Stimulated activated CD8-positive, alpha-beta memory T cell treated with anti-CD3 and anti-CD28 coated beads, Interleukin-2, amount 100 ng/mL, for 48 hours (primary cell): ENCODE results near the gene UGT1A10.
"Not testable (repeated sequence)": the region's sequence is repeated elsewhere in the genome, so short reads cannot be mapped to it uniquely, and the experiment has no call there.

Experiments
- DNase-seq, 2 donors: peaks; one replicate each; pipeline ENCODE4 v3.0.0-alpha.2; 2020; ENCODE audit warnings: low read depth in 2 of 2

Gene UGT1A10

DNA sequence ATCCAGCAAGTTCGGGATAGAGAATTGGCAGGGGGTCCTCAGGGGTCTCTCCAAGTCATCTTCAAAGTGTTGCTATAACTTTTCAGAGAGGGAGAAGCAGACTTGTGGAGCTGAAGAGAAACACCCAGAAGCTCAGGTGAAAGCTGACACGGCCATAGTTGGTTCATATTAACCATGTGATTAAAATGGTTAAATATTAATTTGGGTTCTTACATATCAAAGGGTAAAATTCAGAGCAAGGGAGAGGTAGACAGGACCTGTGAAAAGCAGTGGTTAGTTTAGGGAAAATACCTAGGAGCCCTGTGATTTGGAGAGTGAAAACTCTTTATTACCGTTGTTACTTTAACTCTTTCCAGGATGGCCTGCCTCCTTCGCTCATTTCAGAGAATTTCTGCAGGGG lies 56.4 kb downstream of the UGT1A10 start, which contains the start of gene UGT1A6:
TSS of gene UGT1A6 (plus strand) at position 243 of the 400 bp plus-strand sequence. CDS start at position 358, 115 bp downstream.
- no peak for DNase-seq

GRCh38 chr2:233693963-233694362 lies 57.7 kb downstream of the UGT1A10 start:
- DNase-seq, result no peak

GRCh38 chr2:233698740-233699139 lies 62.5 kb downstream of the UGT1A10 start:
- DNase-seq, result no peak

GRCh38 chr2:233699424-233700027 lies 63.3 kb downstream of the UGT1A10 start:
- DNase-seq, result no peak

DNA sequence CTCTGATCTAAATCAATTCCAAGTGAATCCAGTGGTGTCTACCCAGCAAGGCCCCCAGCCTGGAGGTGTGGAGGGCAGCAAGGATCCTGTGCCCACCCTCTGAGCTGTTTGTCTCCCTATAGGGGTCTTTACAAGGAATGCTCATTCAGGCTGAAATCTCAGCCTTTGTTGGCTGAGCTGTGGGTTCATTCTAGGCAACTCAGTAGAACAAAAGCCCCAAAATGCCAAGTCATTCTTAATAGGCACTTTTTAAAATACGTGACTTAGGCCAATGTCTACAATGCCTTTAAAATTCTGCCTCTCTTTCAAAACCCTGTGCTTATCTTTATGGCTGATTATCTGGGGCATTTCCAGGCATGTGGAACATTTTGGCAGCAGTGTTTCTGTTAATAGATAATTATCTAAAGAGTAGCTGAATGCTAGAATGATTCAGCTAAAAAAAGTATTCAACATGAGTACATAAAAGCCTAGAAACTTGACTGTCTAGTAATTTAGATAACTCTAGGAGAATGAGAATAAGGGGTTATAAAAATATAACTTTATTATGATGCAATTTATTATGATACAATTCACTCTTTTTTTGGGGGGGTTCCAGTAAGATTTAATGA lies 63.9 kb downstream of the UGT1A10 start:
- DNase-seq, result no peak

DNA sequence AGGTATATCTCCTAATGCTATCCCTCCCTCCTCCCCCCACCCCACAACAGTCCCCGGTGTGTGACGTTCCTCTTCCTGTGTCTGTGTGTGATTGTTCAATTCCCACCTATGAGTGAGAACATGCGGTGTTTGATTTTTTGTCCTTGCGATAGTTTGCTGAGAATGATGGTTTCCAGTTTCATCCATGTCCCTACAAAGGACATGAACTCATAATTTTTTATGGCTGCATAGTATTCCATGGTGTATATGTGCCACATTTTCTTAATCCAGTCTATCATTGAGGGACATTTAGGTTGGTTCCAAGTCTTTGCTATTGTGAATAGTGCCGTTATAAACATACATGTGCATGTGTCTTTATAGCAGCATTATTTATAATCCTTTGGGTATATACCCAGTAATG lies 64.6 kb downstream of the UGT1A10 start:
- DNase-seq, result not testable (repeated sequence)

DNA sequence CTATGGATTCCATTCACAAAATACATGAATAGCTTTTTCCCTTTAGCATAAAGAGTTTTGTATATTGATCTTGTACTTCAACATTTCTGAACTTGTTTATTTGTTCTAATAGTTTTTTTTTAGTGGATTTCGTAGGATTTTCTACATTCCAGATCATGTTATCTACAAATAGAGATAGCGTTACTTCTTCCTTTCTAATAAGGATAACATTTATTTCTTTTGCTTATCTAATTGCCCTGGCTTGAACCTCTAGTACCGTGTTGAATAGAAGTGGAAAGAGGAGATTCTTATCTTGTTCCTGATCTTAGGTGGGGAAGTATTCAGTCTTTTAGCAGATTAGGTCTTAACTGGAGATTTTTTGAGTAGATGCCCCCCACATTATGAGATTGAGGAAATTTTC lies 66.0 kb downstream of the UGT1A10 start:
- DNase-seq, result no peak

GRCh38 chr2:233705911-233706506 lies 69.8 kb downstream of the UGT1A10 start:
- DNase-seq, result no peak

DNA sequence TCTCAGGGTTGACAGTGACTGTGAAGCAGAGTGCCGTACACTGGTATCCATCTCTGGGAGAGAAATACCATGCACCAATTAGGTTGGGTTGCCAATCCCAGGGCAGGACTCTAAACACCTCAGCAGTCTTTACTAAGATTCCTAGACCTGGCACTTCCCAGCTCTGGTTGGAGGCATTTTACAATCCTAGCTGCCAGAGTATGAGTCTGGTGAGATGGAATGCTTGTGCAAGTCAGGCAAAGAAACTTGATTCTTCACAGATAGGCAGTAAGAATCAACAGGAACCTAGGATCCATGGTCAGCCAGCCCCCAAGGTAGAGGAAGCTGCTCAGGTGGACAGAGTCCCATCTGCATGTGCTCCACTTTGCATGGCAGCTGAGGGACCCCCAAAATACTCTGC lies 70.5 kb downstream of the UGT1A10 start:
- no peak for DNase-seq

- DNase-seq, result no peak
Measured at GRCh38 chr2:233707940-233708644, 71.8 kb downstream of the UGT1A10 start.

DNA sequence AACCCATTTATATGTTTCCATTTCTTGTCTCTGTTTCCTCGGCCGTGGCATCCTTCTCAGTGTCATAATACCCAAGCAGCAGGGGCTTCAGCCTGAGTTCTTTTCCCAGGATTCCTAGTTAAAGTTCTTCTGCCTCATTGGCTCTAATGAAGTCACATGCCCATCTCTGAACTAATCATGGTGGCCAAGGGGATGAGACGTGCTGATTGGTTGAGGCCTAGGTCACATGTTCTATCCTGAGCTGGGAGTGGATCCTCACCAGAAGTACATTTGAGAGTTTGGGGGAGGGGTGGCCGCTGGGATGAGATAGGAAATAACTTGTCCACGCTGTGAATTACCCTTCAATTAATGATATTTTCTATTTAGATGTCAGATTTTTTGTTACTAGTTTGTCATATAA lies 72.7 kb downstream of the UGT1A10 start:
- no peak for DNase-seq

GRCh38 chr2:233711312-233712008 lies 75.2 kb downstream of the UGT1A10 start:
- peak; percentile 64 to 66 for DNase-seq

- DNase-seq, result no peak
Measured at GRCh38 chr2:233712611-233713261, 76.5 kb downstream of the UGT1A10 start, which contains the start of gene UGT1A5. Gene UGT1A5 (plus strand): TSS chr2:233712907. CDS start chr2:233712992, 85 bp downstream.

GRCh38 chr2:233713262-233713615 lies 77.0 kb downstream of the UGT1A10 start:
- no peak for DNase-seq

GRCh38 chr2:233714121-233714520 lies 77.9 kb downstream of the UGT1A10 start:
- no peak for DNase-seq

DNA sequence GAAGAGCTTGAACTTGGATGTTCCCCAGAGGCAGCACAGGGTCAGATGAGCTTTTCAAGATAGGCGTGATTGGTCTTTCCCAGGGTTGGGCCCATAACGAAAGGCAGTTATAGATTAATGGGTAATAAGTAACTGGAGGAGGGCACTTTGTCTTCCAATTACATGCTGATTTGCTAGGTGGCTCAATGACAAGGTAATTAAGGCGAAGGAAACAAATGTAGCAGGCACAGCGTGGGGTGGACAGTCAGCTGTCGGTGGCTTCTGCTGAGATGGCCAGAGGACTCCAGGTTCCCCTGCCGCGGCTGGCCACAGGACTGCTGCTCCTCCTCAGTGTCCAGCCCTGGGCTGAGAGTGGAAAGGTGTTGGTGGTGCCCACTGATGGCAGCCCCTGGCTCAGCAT lies 82.3 kb downstream of the UGT1A10 start, which contains the start of gene UGT1A4:
TSS of gene UGT1A4 (plus strand) at position 185 of the 400 bp plus-strand sequence. CDS start at position 270, 85 bp downstream.
- DNase-seq, result no peak

GRCh38 chr2:233728723-233729301 lies 92.6 kb downstream of the UGT1A10 start, which contains the start of gene UGT1A3:
Gene UGT1A3 (plus strand): TSS chr2:233729042. CDS start chr2:233729127, 85 bp downstream.
- DNase-seq, result no peak

DNA sequence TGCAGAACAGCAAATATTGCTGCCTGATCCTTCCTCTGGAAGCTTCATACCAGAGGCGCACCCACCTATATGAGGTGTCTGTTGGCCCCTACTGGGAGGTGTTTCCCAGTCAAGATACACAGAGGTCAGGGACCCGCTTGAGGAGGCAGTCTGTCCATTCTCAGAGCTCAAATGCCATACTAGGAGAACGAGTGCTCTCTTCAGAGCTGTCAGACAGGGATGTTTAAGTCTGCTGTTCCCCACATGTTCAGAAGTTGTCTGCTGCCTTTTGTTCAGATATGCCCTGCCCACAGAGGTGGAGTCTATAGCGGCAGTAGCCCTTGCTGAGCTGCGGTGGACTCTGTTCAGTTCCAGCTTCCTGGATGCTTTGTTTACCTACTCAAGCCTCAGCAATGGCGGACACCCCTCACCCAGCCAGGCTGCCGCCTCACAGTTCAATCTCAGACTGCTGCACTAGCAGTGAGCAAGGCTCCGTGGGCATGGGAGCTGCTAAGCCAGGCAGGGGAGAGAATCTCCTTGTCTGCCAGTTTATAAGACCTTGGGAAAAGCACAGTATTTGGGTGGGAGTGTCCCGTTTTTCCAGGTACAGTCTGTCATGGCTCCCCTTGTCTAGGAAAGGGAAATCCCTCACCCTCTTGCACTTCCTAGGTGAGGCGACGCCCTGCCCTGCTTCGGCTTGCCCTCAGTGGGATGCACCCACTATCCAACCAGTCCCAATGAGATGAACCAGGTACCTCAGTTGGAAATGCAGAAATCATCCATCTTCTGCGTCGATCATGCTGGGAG lies 100.8 kb downstream of the UGT1A10 start:
- not testable (repeated sequence) for DNase-seq

GRCh38 chr2:233740870-233741269 lies 104.6 kb downstream of the UGT1A10 start:
- DNase-seq, result no peak
